H1 (cell line): ENCODE data around the gene MMP1. TPM values are rescaled to one million over a fixed set of nuclear protein-coding genes. Genes with fewer than 3 reads are reported as not detected.

Experiments used
- CTCF ChIA-PET: fragments of 300-600 bp; sonication (Branson Sonifier 250); formaldehyde crosslinking; loops from one replicate; lab custom pipeline; 2021; ENCODE audit not compliant: partially characterized antibody; lab: Charles Lee
- POLR2A ChIA-PET: fragments of 300-600 bp; sonication (Branson Sonifier 250); formaldehyde crosslinking; loops from one replicate; lab custom pipeline; 2021; ENCODE audit warnings: inconsistent platforms; ENCODE audit not compliant: partially characterized antibody; lab: Charles Lee
- DNase-seq, 2 experiments: peaks; one replicate each; pipeline versions ENCODE4 v3.0.0 to v3.0.0-alpha.2; 2010 to 2022; ENCODE audit warnings: low spot score in 2 of 2, low read depth in 1 of 2, mixed read lengths in 1 of 2
- FAIRE-seq: peaks from 2 replicates; lab custom pipeline; 2011; peaks lifted over from hg19 to GRCh38; lab: Jason Lieb, UNC
- H2AFZ ChIP-seq: 2 replicates; pipeline ENCODE4 v1.8.1; 2012; ENCODE audit warnings: low read length, inconsistent platforms
- H2AK5ac ChIP-seq: 2 replicates; pipeline ENCODE4 v1.6.1; 2013; ENCODE audit warnings: low read depth, low read length
- H2BK120ac ChIP-seq: replicated peaks from 2 replicates; pipeline ENCODE3; 2013; ENCODE audit warnings: low read depth, low read length, inconsistent platforms
- H2BK12ac ChIP-seq: 2 replicates; pipeline ENCODE4 v1.6.1; 2013; ENCODE audit warnings: low read depth, low read length
- H2BK15ac ChIP-seq: 2 replicates; pipeline ENCODE4 v1.6.1; 2013; ENCODE audit warnings: low read length
- H2BK20ac ChIP-seq: 2 replicates; pipeline ENCODE4 v1.6.1; 2013; ENCODE audit warnings: low read length
- H2BK5ac ChIP-seq: 2 replicates; pipeline ENCODE4 v1.6.1; 2013; ENCODE audit warnings: low read depth, low read length
- H3K14ac ChIP-seq: 2 replicates; pipeline ENCODE4 v1.6.1; 2013; ENCODE audit warnings: inconsistent platforms; ENCODE audit not compliant: insufficient read length
- H3K18ac ChIP-seq: 2 replicates; pipeline ENCODE4 v1.6.1; 2013; ENCODE audit warnings: low read length; ENCODE audit errors: extremely low read depth
- H3K23ac ChIP-seq: 2 replicates; pipeline ENCODE4 v1.6.1; 2013; ENCODE audit warnings: inconsistent platforms; ENCODE audit not compliant: insufficient read length
- H3K23me2 ChIP-seq: 2 replicates; pipeline ENCODE4 v1.6.1; 2013; ENCODE audit warnings: low read depth, low read length
- H3K27ac ChIP-seq: 2 replicates; pipeline ENCODE4 v1.6.1; 2011; ENCODE audit warnings: low read depth, low read length, inconsistent platforms
- H3K27me3 ChIP-seq, 4 experiments: replicated peaks in 1 of 4; 1 replicate in 1 of 4; 2 replicates in 3 of 4; pipeline versions ENCODE4 v1.6.1 to v1.8.1; 2011 to 2013; ENCODE audit warnings: low read length in 3 of 4, mild to moderate bottlenecking in 3 of 4, inconsistent platforms in 2 of 4, mixed read lengths in 2 of 4, moderate library complexity in 1 of 4; ENCODE audit not compliant: control insufficient read depth in 3 of 4, insufficient read depth in 3 of 4; ENCODE audit errors: extremely low read depth in 1 of 4
- H3K36me3 ChIP-seq, 4 experiments: 2 replicates each; pipeline versions ENCODE4 v1.6.1 to v1.8.1; 2011 to 2013; ENCODE audit warnings: mild to moderate bottlenecking in 4 of 4, low read length in 3 of 4, moderate library complexity in 2 of 4, control low read depth in 1 of 4, inconsistent platforms in 1 of 4; ENCODE audit not compliant: insufficient read depth in 4 of 4, control insufficient read depth in 2 of 4
- H3K4ac ChIP-seq: replicated peaks from 2 replicates; pipeline ENCODE3; 2013; ENCODE audit warnings: low read length, low read depth, mixed read lengths, inconsistent platforms; ENCODE audit not compliant: insufficient read length
- H3K4me1 ChIP-seq, 4 experiments: replicated peaks in 1 of 4; 1 replicate in 1 of 4; 2 replicates in 3 of 4; pipeline versions ENCODE4 v1.6.1 to v1.8.1; 2011 to 2013; ENCODE audit warnings: low read length in 3 of 4, inconsistent platforms in 2 of 4, mixed read lengths in 1 of 4; ENCODE audit not compliant: insufficient read depth in 4 of 4, control insufficient read depth in 3 of 4
- H3K4me2 ChIP-seq, 2 experiments: 2 replicates each; pipeline versions ENCODE4 v1.6.1 to v1.8.1; 2011 to 2013; ENCODE audit warnings: low read depth in 2 of 2, low read length in 2 of 2, control low read depth in 1 of 2, inconsistent platforms in 1 of 2, mild to moderate bottlenecking in 1 of 2; ENCODE audit not compliant: insufficient read depth in 1 of 2
- H3K4me3 ChIP-seq, 4 experiments: fragments of 200-600, 300-600 bp in 1 of 4; sonication (generic), shearing (Covaris generic), sonication (Bioruptor Twin) in 1 of 4; 2 replicates each; pipeline versions ENCODE4 v1.5.1 to v1.8.1; 2011 to 2016; ENCODE audit warnings: low read length in 4 of 4, low read depth in 3 of 4, control low read depth in 2 of 4, inconsistent platforms in 2 of 4, mild to moderate bottlenecking in 2 of 4, mixed read lengths in 1 of 4, moderate library complexity in 1 of 4; ENCODE audit not compliant: insufficient read depth in 2 of 4; ENCODE audit errors: extremely low read depth in 1 of 4
- H3K56ac ChIP-seq: replicated peaks from 2 replicates; pipeline ENCODE3; 2013; ENCODE audit warnings: low read depth, mild to moderate bottlenecking, mixed read lengths, low read length, inconsistent platforms; ENCODE audit not compliant: insufficient read length
- H3K79me1 ChIP-seq: 2 replicates; pipeline ENCODE4 v1.6.1; 2013; ENCODE audit warnings: low read depth, low read length, control low read depth
- H3K79me2 ChIP-seq, 2 experiments: 2 replicates each; pipeline versions ENCODE4 v1.6.1 to v1.8.1; 2012 to 2013; ENCODE audit warnings: low read length in 2 of 2, mild to moderate bottlenecking in 2 of 2, inconsistent platforms in 1 of 2; ENCODE audit not compliant: insufficient read depth in 2 of 2, control insufficient read depth in 1 of 2
- H3K9ac ChIP-seq, 4 experiments: replicated peaks in 1 of 4; 1 replicate in 1 of 4; 2 replicates in 3 of 4; pipeline versions ENCODE4 v1.6.1 to v1.8.1; 2011 to 2013; ENCODE audit warnings: low read depth in 3 of 4, low read length in 3 of 4, control low read depth in 2 of 4, mild to moderate bottlenecking in 2 of 4, moderate library complexity in 2 of 4, inconsistent platforms in 1 of 4; ENCODE audit errors: extremely low read depth in 1 of 4
- H3K9me3 ChIP-seq, 2 experiments: 2 replicates each; pipeline versions ENCODE4 v1.6.1 to v1.8.1; 2012 to 2013; ENCODE audit warnings: mild to moderate bottlenecking in 2 of 2, moderate library complexity in 2 of 2, control low read depth in 1 of 2, inconsistent platforms in 1 of 2, low read depth in 1 of 2, low read length in 1 of 2, mixed read lengths in 1 of 2; ENCODE audit not compliant: insufficient read depth in 2 of 2
- H4K20me1 ChIP-seq, 2 experiments: replicated peaks in 1 of 2; 2 replicates each; pipeline versions ENCODE3 to v1.8.1; 2011 to 2013; ENCODE audit warnings: inconsistent platforms in 2 of 2, low read length in 2 of 2, mild to moderate bottlenecking in 1 of 2; ENCODE audit not compliant: insufficient read depth in 2 of 2, control insufficient read depth in 1 of 2
- H4K5ac ChIP-seq: 2 replicates; pipeline ENCODE4 v1.6.1; 2013; ENCODE audit warnings: low read length, low read depth, mixed read lengths, inconsistent platforms; ENCODE audit not compliant: insufficient read length
- H4K8ac ChIP-seq: 2 replicates; pipeline ENCODE4 v1.8.0; 2013; ENCODE audit warnings: mild to moderate bottlenecking, moderate library complexity, low read length, inconsistent platforms; ENCODE audit not compliant: insufficient read depth; ENCODE audit errors: extremely low read depth
- H4K91ac ChIP-seq: replicated peaks from 2 replicates; pipeline ENCODE3; 2013; ENCODE audit warnings: low read length, mixed read lengths, inconsistent platforms; ENCODE audit not compliant: insufficient read length
- BRCA1 ChIP-seq: IDR thresholded peaks from 2 replicates; pipeline ENCODE4 v1.6.1; 2012; ENCODE audit warnings: low read depth, low read length, improper control_type of control experiment
- CBX8 ChIP-seq: fragments of 300-800, 300-1000 bp; sonication (generic); IDR thresholded peaks from 2 replicates; pipeline ENCODE4 v1.7.1; 2016; ENCODE audit warnings: low read depth, low read length, borderline replicate concordance
- CHD1 ChIP-seq: IDR thresholded peaks from 2 replicates; pipeline ENCODE4 v1.6.1; 2012; ENCODE audit warnings: low read depth, low read length, improper control_type of control experiment
- FOSL1 ChIP-seq: IDR thresholded peaks from 2 replicates; pipeline ENCODE4 v1.6.1; 2011; ENCODE audit warnings: mild to moderate bottlenecking, low read depth, low read length, moderate library complexity; ENCODE audit not compliant: insufficient read depth
- HDAC2 ChIP-seq, 2 experiments: fragments of 300-600 bp in 1 of 2; sonication (generic) in 1 of 2; IDR thresholded peaks; 2 replicates each; pipeline ENCODE4 v1.6.1; 2011 to 2012; ENCODE audit warnings: low read depth in 2 of 2, low read length in 2 of 2, mild to moderate bottlenecking in 2 of 2, moderate library complexity in 2 of 2, borderline replicate concordance in 1 of 2, inconsistent platforms in 1 of 2
- KDM1A ChIP-seq: fragments of 200-600, 300-600 bp; sonication (generic); IDR thresholded peaks from 2 replicates; pipeline ENCODE4 v1.7.1; 2016; ENCODE audit warnings: mild to moderate bottlenecking, low read length, borderline replicate concordance
- KDM4A ChIP-seq: IDR thresholded peaks from one replicate; pipeline ENCODE4 v1.7.1; 2012; ENCODE audit warnings: low read depth, mild to moderate bottlenecking, moderate library complexity, low read length, inconsistent platforms; ENCODE audit not compliant: severe bottlenecking
- POLR2AphosphoS5 ChIP-seq: IDR thresholded peaks from 2 replicates; pipeline ENCODE4 v1.6.1; 2011; ENCODE audit warnings: low read depth, low read length
- SIX5 ChIP-seq: IDR thresholded peaks from 2 replicates; pipeline ENCODE4 v1.6.1; 2011; ENCODE audit warnings: mild to moderate bottlenecking, low read depth, low read length
- SP1 ChIP-seq: IDR thresholded peaks from 2 replicates; pipeline ENCODE4 v1.6.1; 2011; ENCODE audit warnings: low read depth, low read length
- TAF7 ChIP-seq: optimal IDR thresholded peaks from 2 replicates; pipeline ENCODE3; 2011; ENCODE audit warnings: low read depth, mild to moderate bottlenecking, inconsistent platforms, low read length, moderate library complexity, borderline replicate concordance
- YY1 ChIP-seq: IDR thresholded peaks from 2 replicates; pipeline ENCODE4 v1.6.1; 2011; ENCODE audit warnings: low read depth, mild to moderate bottlenecking, low read length
- WGBS, 2 experiments: shearing (Covaris generic) in 1 of 2; methylation state at CpG; one replicate each; pipeline versions ENCODE4 v1.1.6 to v1.1.7; 2013 to 2015; ENCODE audit warnings: low lambda C conversion rate in 2 of 2, mixed read lengths in 2 of 2, inconsistent platforms in 1 of 2, low coverage in 1 of 2, missing lambda C conversion rate in 1 of 2; ENCODE audit not compliant: insufficient replicate concordance in 2 of 2, insufficient coverage in 1 of 2, insufficient read length in 1 of 2; ENCODE audit errors: extremely low coverage in 1 of 2, missing lambda C conversion rate in 1 of 2; 5-methylcytosine and 5-hydroxymethylcytosine counted together
- polyA plus RNA-seq, 7 experiments: library from polyadenylated mRNA; depleted of rRNA in 3 of 7; stranded (reverse) in 5 of 7; unstranded in 2 of 7; fragments of >200 nt in 5 of 7; fragments of 200-250 nt in 2 of 7; gene quantifications; 1 replicate in 5 of 7; 2 replicates in 1 of 7; 4 replicates in 1 of 7; pipeline versions ENCODE4 v1.2.1 to v1.2.3, GENCODE V29; 2011 to 2013; ENCODE audit warnings: missing spikeins in 2 of 7, mixed read lengths in 2 of 7
- total RNA-seq: library from RNA; stranded (reverse); fragmentation: NEBNext Ultra II Directional; extraction: Animal tissue kit (Norgen Biotek cat#: 25700); gene quantifications from 2 replicates; pipeline ENCODE4 v1.2.1, GENCODE V29; 2021
- TF ChIP-seq, protein P1 (sequence below): IDR thresholded peaks from 2 replicates; pipeline ENCODE4 v1.6.1; 2011; ENCODE audit warnings: low read depth, mild to moderate bottlenecking, low read length; ENCODE audit not compliant: insufficient read depth

MMP1 gene
- total and polyA plus RNA-seq, 2 of the 8 experiments (the other 6 are each of a cell fraction or from before 2014, with no cell fraction given) = not detected

GRCh38 chr11:102843489-102843888 lies 45.5 kb upstream of the MMP1 start, which contains the start of gene MMP3:
Gene MMP3, minus strand, starts transcription at chr11:102843609. Its CDS starts 63 bp downstream, at chr11:102843546.
- CTCF ChIA-PET = interaction anchor here (0.7 to 1.9 kb wide), 6 partner anchors 9 to 105 kb away, joined by 3 to 10 read pairs (median 3); no protein-coding TSS in a partner anchor

More at GRCh38 chr11:102843489-102843888, 45.5 kb upstream of the MMP1 start, which contains the start of gene MMP3:
- no peak within 1 kb of the TSS for H2BK5ac ChIP-seq
- H2AK5ac ChIP-seq = no peak within 1 kb of the TSS
- H3K27ac ChIP-seq = no peak within 1 kb of the TSS
- H3K56ac ChIP-seq = no peak within 1 kb of the TSS
- H4K20me1 ChIP-seq = no peaks in the 10 kb centered on the region
- H3K4ac ChIP-seq = no peak within 1 kb of the TSS
- FAIRE-seq (no peak), DNase-seq (no peak)
- H3K23me2 ChIP-seq = no peaks in the 10 kb centered on the region
- no peak within 1 kb of the TSS for H3K4me2 ChIP-seq
- H2AFZ ChIP-seq = peak within 1 kb of the TSS; percentile 28
- H4K91ac ChIP-seq = no peak within 1 kb of the TSS
- no peaks in the 10 kb centered on the region for H3K79me1 ChIP-seq
- H3K18ac ChIP-seq = no peak within 1 kb of the TSS
- H3K4me3 ChIP-seq = no peak within 1 kb of the TSS
- H2BK120ac ChIP-seq = no peak within 1 kb of the TSS
- H2BK12ac ChIP-seq = no peak within 1 kb of the TSS
- H3K23ac ChIP-seq = no peak within 1 kb of the TSS
- H3K9ac ChIP-seq = no peak within 1 kb of the TSS
- WGBS, 2 experiments = 82% methylated on average over 4 of the region's 4 CpGs; no CpG with 5 or more reads in 1 of the 2 experiments
- no peak within 1 kb of the TSS for H4K8ac ChIP-seq
- no peaks in the 10 kb centered on the region for H3K36me3 ChIP-seq
- H3K9me3 ChIP-seq = no peaks in the 10 kb centered on the region
- H3K79me2 ChIP-seq = no peaks in the 10 kb centered on the region
- no peak for TF ChIP-seq CBX8
- TF ChIP-seq KDM1A = no peak
- TF ChIP-seq POLR2AphosphoS5 = no peak
- no peak for TF ChIP-seq YY1
- no peak for TF ChIP-seq TAF7
- no peak for TF ChIP-seq CHD1
- TF ChIP-seq KDM4A = no peak
- no peak for TF ChIP-seq HDAC2 (IDR thresholded peaks at IDR 0.05; ENCODE audit: borderline replicate concordance in 1 of 2, low read depth in 2 of 2, low read length in 2 of 2)
- TF ChIP-seq SIX5 = no peak
- no peak for TF ChIP-seq SP1
- TF ChIP-seq, protein P1, sequence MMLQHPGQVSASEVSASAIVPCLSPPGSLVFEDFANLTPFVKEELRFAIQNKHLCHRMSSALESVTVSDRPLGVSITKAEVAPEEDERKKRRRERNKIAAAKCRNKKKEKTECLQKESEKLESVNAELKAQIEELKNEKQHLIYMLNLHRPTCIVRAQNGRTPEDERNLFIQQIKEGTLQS = no peak
- TF ChIP-seq FOSL1 = no peak
- TF ChIP-seq BRCA1 = no peak
- POLR2A ChIA-PET = interaction anchor here (0.6 kb wide), 1 partner anchor 82 kb away, joined by 4 read pairs; no protein-coding TSS in a partner anchor
- H3K27me3 ChIP-seq = no peaks in the 10 kb centered on the region
- no peak within 1 kb of the TSS for H2BK15ac ChIP-seq
- H4K5ac ChIP-seq = no peak within 1 kb of the TSS
- H2BK20ac ChIP-seq = no peak within 1 kb of the TSS
- no peak within 1 kb of the TSS for H3K14ac ChIP-seq
- H3K4me1 ChIP-seq = no peaks in the 10 kb centered on the region
